ENCODE data around the gene UGT2A3.
"Not testable (repeated sequence)": the region's sequence is repeated elsewhere in the genome, so short reads cannot be mapped to it uniquely, and the experiment has no call there.

UGT2A3 gene

DNA sequence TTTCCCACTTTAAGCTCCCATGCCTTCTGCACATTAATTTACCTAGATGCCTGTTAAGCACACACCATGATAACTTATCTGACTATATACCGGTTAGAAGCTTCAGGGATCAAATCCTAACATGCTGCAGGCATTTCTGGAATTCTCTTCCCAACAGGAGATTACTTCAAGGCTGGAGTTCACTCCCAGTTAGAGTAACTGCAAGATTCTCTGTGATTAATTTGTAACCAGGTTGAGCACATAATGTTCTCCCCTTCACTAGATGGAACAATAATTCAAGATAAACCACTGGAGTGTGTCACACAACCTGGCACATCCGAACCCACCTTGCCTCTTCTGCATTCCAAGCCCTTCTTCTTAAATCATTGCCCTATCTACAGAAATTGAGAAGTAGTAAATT lies 11.8 kb upstream of the UGT2A3 start:
- POLR2A ChIA-PET = no interaction called here
- CTCF ChIA-PET = interaction anchor here (0.9 to 1.2 kb wide), 2 partner anchors 9 to 12 kb away, joined by 3 to 4 read pairs; partner anchors contain the start of gene UGT2A3
- DNase-seq (ENCODE audit: extremely low spot score) = no peak
- TF ChIP-seq, protein P1, sequence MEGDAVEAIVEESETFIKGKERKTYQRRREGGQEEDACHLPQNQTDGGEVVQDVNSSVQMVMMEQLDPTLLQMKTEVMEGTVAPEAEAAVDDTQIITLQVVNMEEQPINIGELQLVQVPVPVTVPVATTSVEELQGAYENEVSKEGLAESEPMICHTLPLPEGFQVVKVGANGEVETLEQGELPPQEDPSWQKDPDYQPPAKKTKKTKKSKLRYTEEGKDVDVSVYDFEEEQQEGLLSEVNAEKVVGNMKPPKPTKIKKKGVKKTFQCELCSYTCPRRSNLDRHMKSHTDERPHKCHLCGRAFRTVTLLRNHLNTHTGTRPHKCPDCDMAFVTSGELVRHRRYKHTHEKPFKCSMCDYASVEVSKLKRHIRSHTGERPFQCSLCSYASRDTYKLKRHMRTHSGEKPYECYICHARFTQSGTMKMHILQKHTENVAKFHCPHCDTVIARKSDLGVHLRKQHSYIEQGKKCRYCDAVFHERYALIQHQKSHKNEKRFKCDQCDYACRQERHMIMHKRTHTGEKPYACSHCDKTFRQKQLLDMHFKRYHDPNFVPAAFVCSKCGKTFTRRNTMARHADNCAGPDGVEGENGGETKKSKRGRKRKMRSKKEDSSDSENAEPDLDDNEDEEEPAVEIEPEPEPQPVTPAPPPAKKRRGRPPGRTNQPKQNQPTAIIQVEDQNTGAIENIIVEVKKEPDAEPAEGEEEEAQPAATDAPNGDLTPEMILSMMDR (IDR thresholded peaks at IDR 0.05; ENCODE audit: control extremely low read depth, extremely low read depth, low read depth, missing control alignments) = no peak

- CTCF ChIA-PET = interaction anchor here (0.9 to 1.2 kb wide), 2 partner anchors 9 to 11 kb away, joined by 3 to 4 read pairs; partner anchors contain the start of gene UGT2A3
- DNase-seq (ENCODE audit: extremely low spot score) = no peak
- POLR2A ChIA-PET = no interaction called here
- TF ChIP-seq, protein P1 (IDR thresholded peaks at IDR 0.05; ENCODE audit: control extremely low read depth, extremely low read depth, low read depth, missing control alignments) = no peak
Observed at GRCh38 chr4:68962868-68963267, 11.3 kb upstream of the UGT2A3 start.

DNA sequence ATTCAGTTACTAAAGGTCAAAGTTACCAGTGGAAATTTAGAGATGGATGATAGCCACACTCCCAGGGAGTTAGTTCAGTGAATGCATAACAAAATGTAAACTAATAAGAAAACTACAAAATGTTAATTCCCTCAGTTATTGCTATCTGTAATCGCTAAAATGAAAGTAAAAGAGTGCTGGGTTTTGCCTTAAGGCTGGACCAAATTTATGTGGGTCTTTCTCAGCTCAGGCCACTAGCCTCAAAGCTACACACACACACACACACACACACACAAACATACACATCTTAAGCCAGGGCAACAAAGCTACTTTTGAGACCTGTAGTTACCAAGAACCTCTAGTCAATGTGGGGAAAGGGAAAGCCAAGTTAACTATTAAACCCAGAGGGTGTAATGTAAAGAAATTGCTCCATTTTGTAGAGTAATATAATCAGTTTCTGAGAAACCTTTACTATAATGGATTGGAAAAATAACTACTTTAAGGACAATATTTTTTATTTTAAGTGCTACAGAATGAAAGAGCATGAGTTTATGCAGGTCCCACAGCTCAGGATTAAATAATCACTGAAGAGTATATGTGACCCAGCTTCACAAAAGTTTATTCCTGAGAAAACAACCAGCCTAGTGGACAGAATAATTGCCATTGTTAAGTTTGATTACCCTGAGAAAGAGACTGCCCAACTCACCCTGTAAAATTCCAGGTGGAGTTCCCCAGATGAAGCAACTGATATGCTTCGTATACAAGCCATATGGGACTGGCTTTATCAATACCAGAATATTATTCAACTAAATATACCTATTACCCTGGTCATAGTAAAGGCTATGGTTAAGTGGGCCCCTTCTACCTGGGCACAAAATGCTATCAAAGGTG lies 8.9 kb upstream of the UGT2A3 start:
- ChIA-PET POLR2A (no interaction called here), CTCF (interaction anchor here (1.7 to 2.0 kb wide), 2 partner anchors 13 to 16 kb away, joined by 5 read pairs; no protein-coding TSS in a partner anchor)
- TF ChIP-seq, protein P1 (IDR thresholded peaks at IDR 0.05; ENCODE audit: control extremely low read depth, extremely low read depth, low read depth, missing control alignments) = no peak
- DNase-seq (ENCODE audit: extremely low spot score) = no peak

DNA sequence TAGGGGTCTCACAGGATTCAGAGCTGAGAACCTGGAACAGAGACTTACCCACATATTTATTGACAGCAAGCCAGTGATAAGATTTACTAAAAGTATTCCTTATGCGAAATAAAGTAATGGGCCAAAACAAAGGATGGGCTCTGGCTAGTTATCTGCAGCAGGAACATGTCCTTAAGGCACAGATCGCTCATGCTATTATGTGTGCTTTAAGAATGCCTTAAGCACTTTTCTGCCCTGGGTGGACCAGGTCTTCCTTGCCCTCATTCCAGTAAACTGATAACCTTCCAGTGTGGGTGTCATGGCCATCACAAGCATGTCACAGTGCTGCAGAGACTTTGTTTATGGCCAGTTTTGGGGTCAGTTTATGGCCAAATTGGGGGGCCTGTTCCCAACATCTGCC lies 7.5 kb upstream of the UGT2A3 start:
- POLR2A ChIA-PET; DNase-seq (ENCODE audit: extremely low spot score): not testable (repeated sequence)
- CTCF ChIA-PET = interaction anchor here (1.7 kb wide), 1 partner anchor 11 kb away, joined by 3 read pairs; no protein-coding TSS in a partner anchor

- POLR2A ChIA-PET = no interaction called here
- no peak for DNase-seq (ENCODE audit: extremely low spot score)
- CTCF ChIA-PET = interaction anchor here (1.2 to 2.0 kb wide), 3 partner anchors 9 to 32 kb away, joined by 3 to 5 read pairs (median 4); no protein-coding TSS in a partner anchor
- TF ChIP-seq, protein P1 (IDR thresholded peaks at IDR 0.05; ENCODE audit: control extremely low read depth, extremely low read depth, low read depth, missing control alignments) = no peak
Observed at GRCh38 chr4:68954126-68954525, 2.5 kb upstream of the UGT2A3 start.

DNA sequence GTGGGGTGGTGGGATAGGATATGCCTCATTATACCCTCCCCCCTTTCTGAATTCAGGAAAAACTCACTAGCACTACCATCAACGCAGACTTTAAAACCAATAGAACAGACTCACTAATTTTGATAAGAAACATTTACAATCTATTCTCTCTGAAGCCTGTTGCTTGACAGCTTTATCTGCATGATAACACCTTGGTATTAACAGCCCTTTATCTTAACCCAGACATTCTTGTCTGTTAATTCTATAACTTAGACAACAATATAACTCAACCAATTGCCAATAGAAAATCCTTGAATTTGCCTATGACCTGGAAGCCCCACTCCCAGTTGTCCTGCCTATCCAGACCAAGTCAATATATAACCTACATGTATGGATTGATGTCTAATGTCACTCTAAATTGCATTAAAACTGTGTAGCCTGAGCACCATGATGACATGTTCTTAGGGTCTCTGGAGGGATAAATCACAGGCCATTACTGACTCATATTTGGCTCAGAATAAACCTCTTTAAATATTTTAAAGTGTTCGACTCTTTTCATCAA lies 1.5 kb upstream of the UGT2A3 start:
- ChIA-PET CTCF (interaction anchor here (1.1 to 2.0 kb wide), 4 partner anchors 9 to 31 kb away, joined by 3 to 5 read pairs (median 4); no protein-coding TSS in a partner anchor), POLR2A (no interaction called here)
- TF ChIP-seq, protein P1 (IDR thresholded peaks at IDR 0.05; ENCODE audit: control extremely low read depth, extremely low read depth, low read depth, missing control alignments) = no peak
- DNase-seq (ENCODE audit: extremely low spot score) = no peak
